ENCODE measurements around the gene IL10RB.

DNA sequence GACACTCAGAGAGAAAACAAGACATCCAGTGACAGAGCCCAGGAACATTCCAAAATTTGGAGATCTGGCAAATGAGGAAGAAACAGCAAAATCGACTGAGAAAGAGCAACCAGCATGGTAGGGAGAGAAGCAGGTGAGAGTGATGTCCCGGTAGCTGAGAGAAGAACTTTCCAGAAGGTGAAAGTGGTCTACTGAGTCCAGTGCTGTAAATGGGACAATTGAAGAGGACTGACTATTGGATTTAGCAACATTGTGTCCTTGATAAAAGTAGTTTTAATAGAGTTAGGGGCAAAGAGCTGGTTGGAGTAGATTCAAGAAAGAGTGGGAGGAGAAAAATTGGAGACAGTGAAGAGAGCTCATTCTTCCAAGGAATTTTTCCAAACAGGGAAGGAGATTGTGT is 15.0 kb upstream of the IL10RB start:
- TF ChIP-seq, protein P1, sequence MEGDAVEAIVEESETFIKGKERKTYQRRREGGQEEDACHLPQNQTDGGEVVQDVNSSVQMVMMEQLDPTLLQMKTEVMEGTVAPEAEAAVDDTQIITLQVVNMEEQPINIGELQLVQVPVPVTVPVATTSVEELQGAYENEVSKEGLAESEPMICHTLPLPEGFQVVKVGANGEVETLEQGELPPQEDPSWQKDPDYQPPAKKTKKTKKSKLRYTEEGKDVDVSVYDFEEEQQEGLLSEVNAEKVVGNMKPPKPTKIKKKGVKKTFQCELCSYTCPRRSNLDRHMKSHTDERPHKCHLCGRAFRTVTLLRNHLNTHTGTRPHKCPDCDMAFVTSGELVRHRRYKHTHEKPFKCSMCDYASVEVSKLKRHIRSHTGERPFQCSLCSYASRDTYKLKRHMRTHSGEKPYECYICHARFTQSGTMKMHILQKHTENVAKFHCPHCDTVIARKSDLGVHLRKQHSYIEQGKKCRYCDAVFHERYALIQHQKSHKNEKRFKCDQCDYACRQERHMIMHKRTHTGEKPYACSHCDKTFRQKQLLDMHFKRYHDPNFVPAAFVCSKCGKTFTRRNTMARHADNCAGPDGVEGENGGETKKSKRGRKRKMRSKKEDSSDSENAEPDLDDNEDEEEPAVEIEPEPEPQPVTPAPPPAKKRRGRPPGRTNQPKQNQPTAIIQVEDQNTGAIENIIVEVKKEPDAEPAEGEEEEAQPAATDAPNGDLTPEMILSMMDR (IDR thresholded peaks at IDR 0.05) = no peak
- TF ChIP-seq POLR2A (IDR thresholded peaks at IDR 0.05) (no peak), EP300 (IDR thresholded peaks at IDR 0.05) (no peak)

Measured in sigmoid colon (tissue), 4 donors.